Uterus (tissue), 4 donors: ENCODE measurements around the gene GRIK3. TPM values are rescaled to one million over a fixed set of nuclear protein-coding genes. Genes with fewer than 3 reads are reported as not detected.

Experiments used
- DNase-seq, 2 donors: peaks; one replicate each; pipeline ENCODE4 v3.0.0-alpha.2; 2019 to 2020
- H3K27ac ChIP-seq, 2 donors: fragments of 200-600 bp; sonication (generic); 1 replicate in 1 of 2; 2 replicates in 1 of 2; pipeline ENCODE4 v1.5.1; 2016 to 2018
- H3K27me3 ChIP-seq, 2 donors: fragments of 200-600 bp; sonication (generic); one replicate each; pipeline ENCODE4 v1.5.1; 2018 to 2019; ENCODE audit warnings: control low read depth in 1 of 2
- H3K36me3 ChIP-seq, 2 donors: fragments of 200-600 bp; sonication (generic); one replicate each; pipeline ENCODE4 v1.5.1; 2019; ENCODE audit warnings: control low read depth in 1 of 2
- H3K4me1 ChIP-seq, 2 donors: fragments of 200-600 bp; sonication (generic); one replicate each; pipeline ENCODE4 v1.5.1; 2018 to 2019; ENCODE audit warnings: control low read depth in 1 of 2
- H3K4me3 ChIP-seq, 2 donors: fragments of 200-600 bp; sonication (generic); 1 replicate in 1 of 2; 2 replicates in 1 of 2; pipeline ENCODE4 v1.5.1; 2018 to 2019; ENCODE audit warnings: mild to moderate bottlenecking in 1 of 2
- H3K9me3 ChIP-seq, 2 donors: fragments of 200-600 bp; sonication (generic); one replicate each; pipeline ENCODE4 v1.5.1; 2019; ENCODE audit warnings: control low read depth in 1 of 2
- POLR2A ChIP-seq, 2 donors: fragments of 450-650 bp; IDR thresholded peaks; one replicate each; pipeline ENCODE4 v1.6.1; 2016; ENCODE audit warnings: antibody characterized with exemption in 2 of 2, mild to moderate bottlenecking in 1 of 2, moderate library complexity in 1 of 2
- intact Hi-C: fragments of 100-400 bp; cut with DNase I; formaldehyde crosslinking; loops from one replicate; pipeline ENCODE4 v1.15.1; 2023; ENCODE audit warnings: low total_unique reads
- total RNA-seq, 4 donors: library from RNA; depleted of rRNA in 3 of 4; stranded (reverse); fragments of >200 nt in 3 of 4; gene quantifications; one replicate each; pipeline versions ENCODE4 v1.1.0 to v1.2.4, GENCODE V29; 2014 to 2023
- TF ChIP-seq, protein P1 (sequence below), 4 experiments: fragments of 200-600 bp in 2 of 4; fragments of 450-650 bp in 2 of 4; sonication (generic) in 2 of 4; IDR thresholded peaks; one replicate each; pipeline ENCODE4 v1.5.1; 2016 to 2019; ENCODE audit warnings: antibody characterized with exemption in 4 of 4, mild to moderate bottlenecking in 2 of 4, moderate library complexity in 1 of 4
- donor health status: DM: yes; HTN: yes; CAD: no.

The GRIK3 gene
- total RNA-seq, 4 donors from 2014 or later, result 0.52 to 1.6 TPM; not detected in 2

DNA sequence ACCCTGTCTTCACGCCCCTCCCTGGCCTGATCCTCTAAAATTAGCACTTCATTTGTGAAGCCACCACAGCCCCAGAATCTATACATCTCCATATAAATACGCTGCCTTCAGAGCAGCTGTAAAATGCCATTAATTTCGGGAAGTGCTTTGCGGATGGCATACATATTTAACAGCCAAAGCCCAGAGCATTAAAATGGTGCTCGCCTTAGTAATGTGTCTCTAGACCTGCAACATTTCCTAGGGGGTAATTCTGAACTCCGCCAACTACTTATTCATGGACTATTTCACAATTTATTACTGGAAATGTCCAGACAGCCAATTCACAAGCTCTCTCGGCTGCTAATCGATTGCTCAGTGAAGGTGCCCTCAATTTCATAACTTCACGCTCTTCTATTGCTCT is 189.4 kb downstream of the GRIK3 start:
- no peak for TF ChIP-seq POLR2A (IDR thresholded peaks at IDR 0.05)
- TF ChIP-seq, protein P1, sequence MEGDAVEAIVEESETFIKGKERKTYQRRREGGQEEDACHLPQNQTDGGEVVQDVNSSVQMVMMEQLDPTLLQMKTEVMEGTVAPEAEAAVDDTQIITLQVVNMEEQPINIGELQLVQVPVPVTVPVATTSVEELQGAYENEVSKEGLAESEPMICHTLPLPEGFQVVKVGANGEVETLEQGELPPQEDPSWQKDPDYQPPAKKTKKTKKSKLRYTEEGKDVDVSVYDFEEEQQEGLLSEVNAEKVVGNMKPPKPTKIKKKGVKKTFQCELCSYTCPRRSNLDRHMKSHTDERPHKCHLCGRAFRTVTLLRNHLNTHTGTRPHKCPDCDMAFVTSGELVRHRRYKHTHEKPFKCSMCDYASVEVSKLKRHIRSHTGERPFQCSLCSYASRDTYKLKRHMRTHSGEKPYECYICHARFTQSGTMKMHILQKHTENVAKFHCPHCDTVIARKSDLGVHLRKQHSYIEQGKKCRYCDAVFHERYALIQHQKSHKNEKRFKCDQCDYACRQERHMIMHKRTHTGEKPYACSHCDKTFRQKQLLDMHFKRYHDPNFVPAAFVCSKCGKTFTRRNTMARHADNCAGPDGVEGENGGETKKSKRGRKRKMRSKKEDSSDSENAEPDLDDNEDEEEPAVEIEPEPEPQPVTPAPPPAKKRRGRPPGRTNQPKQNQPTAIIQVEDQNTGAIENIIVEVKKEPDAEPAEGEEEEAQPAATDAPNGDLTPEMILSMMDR (IDR thresholded peaks at IDR 0.05), result no peak
- no peak overlapping the region for H3K27ac ChIP-seq

GRCh38 chr1:36843906-36844610 is 190.3 kb downstream of the GRIK3 start:
- Histone ChIP-seq H3K27ac (no peak overlapping the region), H3K27me3 (no peaks in the 10 kb centered on the region), H3K4me1 (no peaks in the 10 kb centered on the region), H3K36me3 (no peaks in the 10 kb centered on the region), H3K4me3 (no peak overlapping the region), H3K9me3 (no peaks in the 10 kb centered on the region)
- TF ChIP-seq POLR2A (IDR thresholded peaks at IDR 0.05), result no peak
- TF ChIP-seq, protein P1 (IDR thresholded peaks at IDR 0.05), result no peak
- intact Hi-C loops, result no loop called here
- no peak for DNase-seq

More for the DNA sequence above, 189.4 kb downstream of the GRIK3 start:
- H3K27me3 ChIP-seq, result no peaks in the 10 kb centered on the region
- H3K36me3 ChIP-seq, result no peaks in the 10 kb centered on the region
- no peak overlapping the region for H3K4me3 ChIP-seq
- no peaks in the 10 kb centered on the region for H3K9me3 ChIP-seq
- DNase-seq, result no peak
- intact Hi-C loops, result no loop called here
- H3K4me1 ChIP-seq, result no peaks in the 10 kb centered on the region

GRCh38 chr1:36843027-36843426 is 191.3 kb downstream of the GRIK3 start:
- no peaks in the 10 kb centered on the region for H3K27me3 ChIP-seq
- TF ChIP-seq, protein P1 (IDR thresholded peaks at IDR 0.05), result no peak
- TF ChIP-seq POLR2A (IDR thresholded peaks at IDR 0.05), result no peak
- intact Hi-C loops, result no loop called here
- no peaks in the 10 kb centered on the region for H3K36me3 ChIP-seq
- no peak for DNase-seq
- no peaks in the 10 kb centered on the region for H3K4me1 ChIP-seq
- H3K9me3 ChIP-seq, result no peaks in the 10 kb centered on the region
- H3K27ac ChIP-seq, result no peak overlapping the region
- no peak overlapping the region for H3K4me3 ChIP-seq

- Histone ChIP-seq H3K27me3 (no peaks in the 10 kb centered on the region), H3K4me1 (no peaks in the 10 kb centered on the region), H3K36me3 (no peaks in the 10 kb centered on the region), H3K27ac (no peak overlapping the region), H3K9me3 (no peaks in the 10 kb centered on the region), H3K4me3 (no peak overlapping the region)
- DNase-seq, result no peak
- no peak for TF ChIP-seq POLR2A (IDR thresholded peaks at IDR 0.05)
- TF ChIP-seq, protein P1 (IDR thresholded peaks at IDR 0.05), result no peak
- intact Hi-C loops, result no loop called here
Measured at GRCh38 chr1:36842448-36842847, 191.9 kb downstream of the GRIK3 start.

DNA sequence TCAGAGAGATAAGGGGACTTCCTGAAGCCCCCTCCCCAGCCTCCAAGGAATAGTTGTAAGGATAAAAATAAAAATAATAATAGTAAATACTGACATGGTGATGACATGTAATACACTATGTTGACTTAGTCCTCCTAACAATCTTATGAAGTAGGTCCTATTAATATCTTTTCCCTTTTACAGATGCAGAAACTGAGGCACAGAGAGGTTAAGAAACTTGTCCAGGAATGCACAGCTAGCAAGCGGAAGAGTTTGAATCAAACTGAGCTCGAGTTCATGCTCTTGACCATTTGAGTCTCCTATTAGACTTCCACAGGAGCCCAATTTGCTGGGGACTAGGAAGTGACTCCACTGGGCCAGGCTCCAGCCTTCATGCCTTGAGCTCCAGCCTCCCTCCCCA is 194.8 kb downstream of the GRIK3 start:
- TF ChIP-seq, protein P1 (IDR thresholded peaks at IDR 0.05), result no peak
- no peak for TF ChIP-seq POLR2A (IDR thresholded peaks at IDR 0.05)
- Histone ChIP-seq H3K4me3 (no peak overlapping the region), H3K36me3 (no peaks in the 10 kb centered on the region), H3K27ac (no peak overlapping the region), H3K27me3 (no peaks in the 10 kb centered on the region), H3K4me1 (no peaks in the 10 kb centered on the region), H3K9me3 (no peaks in the 10 kb centered on the region)
- DNase-seq, result no peak
- intact Hi-C loops, result no loop called here
